Superior temporal gyrus (tissue), 1 donor: ENCODE data around the gene PARPBP.
"Not testable (repeated sequence)": the region's sequence is repeated elsewhere in the genome, so short reads cannot be mapped to it uniquely, and the experiment has no call there.

Source experiments
- DNase-seq: peaks from one replicate; pipeline ENCODE4 v3.0.0-alpha.2; 2016; ENCODE audit errors: extremely low spot score

The PARPBP gene

DNA sequence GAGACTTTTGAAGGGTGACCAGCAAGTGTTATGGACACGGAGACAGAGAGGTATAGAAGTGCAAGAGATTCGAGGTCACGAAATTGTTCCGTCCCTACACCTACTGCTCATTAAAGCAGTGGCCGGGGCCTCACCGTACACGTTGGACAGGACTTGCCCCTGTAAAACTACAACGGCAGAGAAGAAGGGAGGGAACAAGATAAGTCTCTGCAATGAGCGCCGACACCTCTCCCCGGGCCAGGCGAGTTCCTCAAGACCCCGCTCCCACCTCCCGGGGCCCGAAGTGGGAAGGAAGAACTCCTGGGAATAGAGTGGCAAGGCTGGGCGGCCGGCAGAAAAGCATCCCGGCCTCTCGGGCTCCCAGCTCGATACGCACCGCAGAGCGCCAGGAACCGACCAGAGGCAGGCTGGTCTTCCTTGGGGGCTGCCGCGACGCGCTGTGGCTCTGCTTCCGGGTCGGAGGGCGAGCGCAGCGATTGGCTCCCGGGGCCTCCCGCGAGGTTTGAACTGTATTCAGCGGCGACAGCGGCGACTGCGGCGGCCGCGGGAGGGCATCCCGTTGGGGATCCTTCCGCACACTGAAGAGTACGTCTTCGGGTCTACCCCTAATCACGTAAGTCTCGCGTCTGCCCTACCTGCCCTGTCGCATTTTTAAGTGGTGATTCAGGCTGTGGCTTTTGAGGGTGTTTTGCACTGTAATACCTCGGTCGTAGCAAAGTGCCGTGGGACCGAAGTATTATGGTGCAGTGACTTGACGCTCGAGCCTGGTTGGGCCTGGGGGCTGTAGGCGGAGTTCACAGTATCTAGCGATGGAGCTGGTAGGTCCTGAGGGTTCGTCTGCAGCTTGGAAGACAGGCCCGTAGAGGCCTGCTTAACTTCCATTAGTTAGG, at the start of gene PARPBP, which contains the start of gene NUP37:
PARPBP (plus strand) TSS at position 510 of the 890 bp plus-strand sequence. CDS start 3,706 bp downstream, outside the sequence.
NUP37 (minus strand) TSS at position 441 of the 890 bp plus-strand sequence. CDS start 1,596 bp downstream, outside the sequence.
- peak; percentile 91 for DNase-seq

DNA sequence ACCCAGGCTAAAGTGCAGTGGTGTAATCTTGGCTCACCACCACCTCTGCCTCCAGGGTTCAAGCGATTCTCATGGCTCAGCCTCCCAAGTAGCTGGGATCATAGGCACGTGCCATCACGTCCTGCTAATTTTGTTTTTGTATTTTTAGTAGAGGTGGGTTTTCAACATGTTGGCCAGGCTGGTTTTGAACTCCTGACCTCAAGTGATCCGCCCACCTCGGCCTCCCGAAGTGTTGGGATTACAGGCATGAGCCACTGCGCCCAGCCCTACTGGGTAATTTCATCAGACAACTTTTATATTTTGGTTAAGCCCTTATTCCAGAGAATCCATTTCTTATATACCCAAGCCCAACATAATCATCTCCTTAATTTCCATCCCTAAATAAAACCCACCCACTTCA, 47.9 kb upstream of the PARPBP start:
- DNase-seq: not testable (repeated sequence)

DNA sequence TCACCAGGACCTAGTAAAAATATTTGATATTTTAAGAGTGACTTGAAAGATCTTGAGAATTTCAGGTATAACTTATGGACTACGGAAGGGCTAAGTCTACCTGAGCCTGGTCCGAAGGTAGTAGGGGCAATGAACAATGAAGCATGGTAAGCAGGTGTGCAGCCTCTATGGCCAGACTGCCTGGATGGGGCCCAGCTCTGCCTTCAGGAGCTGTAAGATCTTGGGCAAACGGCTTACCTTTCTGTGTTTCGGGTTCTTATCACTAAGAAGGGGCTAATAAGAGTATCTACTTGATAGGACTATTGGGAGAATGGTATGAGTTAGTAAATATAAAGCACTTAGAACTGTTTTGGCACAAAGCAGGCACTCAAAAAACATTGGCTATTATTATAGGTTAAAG, 39.1 kb upstream of the PARPBP start:
- no peak for DNase-seq

DNA sequence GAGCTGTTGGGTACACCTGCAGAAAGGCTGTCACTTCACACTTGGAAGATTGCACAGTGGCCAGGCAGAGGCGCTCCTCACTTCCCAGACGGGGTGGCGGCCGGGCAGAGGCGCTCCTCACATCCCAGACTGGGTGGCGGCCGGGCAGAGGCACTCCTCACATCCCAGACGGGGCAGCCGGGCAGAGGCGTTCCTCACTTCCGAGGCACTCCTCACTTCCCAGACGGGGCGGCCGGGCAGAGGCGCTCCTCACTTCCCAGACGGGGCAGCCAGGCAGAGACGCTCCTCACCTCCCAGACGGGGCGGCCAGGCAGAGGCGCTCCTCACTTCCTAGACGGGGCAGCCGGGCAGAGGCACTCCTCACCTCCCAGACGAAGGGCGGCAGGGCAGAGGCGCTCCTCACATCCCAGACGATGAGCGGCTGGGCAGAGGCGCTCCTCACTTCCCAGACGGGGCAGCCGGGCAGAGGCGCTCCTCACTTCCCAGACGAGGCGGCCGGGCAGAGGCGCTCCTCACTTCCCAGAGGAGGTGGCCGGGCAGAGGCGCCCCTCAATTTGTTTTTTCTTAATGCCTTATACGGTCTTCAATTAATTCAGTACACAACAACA, 30.7 kb upstream of the PARPBP start:
- not testable (repeated sequence) for DNase-seq

- DNase-seq: no peak
Measured at GRCh38 chr12:102093319-102093718, 26.7 kb upstream of the PARPBP start.

GRCh38 chr12:102095677-102096263, 24.2 kb upstream of the PARPBP start:
- peak; percentile 72 for DNase-seq

GRCh38 chr12:102096855-102097254, 23.1 kb upstream of the PARPBP start:
- DNase-seq: no peak

DNA sequence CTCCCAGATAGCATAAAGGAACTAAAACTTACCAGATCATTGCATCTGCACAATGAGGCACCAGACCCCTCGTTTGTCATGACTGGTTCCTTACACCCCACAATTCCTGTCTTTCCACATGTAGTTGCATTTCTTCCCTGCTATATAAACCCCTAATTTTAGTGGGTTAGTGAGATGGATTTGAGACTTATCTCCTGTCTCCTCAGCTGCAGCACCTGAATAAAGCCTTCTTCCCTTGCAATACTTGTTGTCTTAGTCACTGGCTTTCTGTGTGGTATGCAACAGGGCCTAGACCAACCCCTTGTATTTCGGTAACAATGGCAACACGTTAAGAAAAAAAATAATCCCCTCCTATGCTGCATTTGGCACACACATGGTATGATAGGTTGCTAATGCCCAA, 13.1 kb upstream of the PARPBP start:
- DNase-seq: no peak

DNA sequence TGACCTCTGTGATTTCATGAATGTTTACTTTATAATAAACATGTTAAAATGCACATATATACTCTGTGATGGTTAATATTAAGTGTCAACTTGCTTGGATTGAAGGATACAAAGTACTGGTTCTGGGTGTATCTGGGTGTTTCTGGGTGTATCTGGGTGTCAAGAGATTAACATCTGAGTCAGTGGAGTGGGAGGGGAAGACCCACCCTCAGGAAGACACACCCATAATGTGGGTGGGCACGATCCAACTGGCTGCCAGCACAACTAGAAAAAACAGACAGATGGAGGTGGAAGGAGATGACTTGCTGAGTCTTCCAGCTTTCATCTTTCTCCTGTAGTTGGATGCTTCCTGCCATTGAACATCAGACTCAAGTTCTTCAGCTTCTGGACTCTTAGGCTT, 12.0 kb upstream of the PARPBP start:
- no peak for DNase-seq

GRCh38 chr12:102110782-102111181, 9.2 kb upstream of the PARPBP start:
- no peak for DNase-seq

DNA sequence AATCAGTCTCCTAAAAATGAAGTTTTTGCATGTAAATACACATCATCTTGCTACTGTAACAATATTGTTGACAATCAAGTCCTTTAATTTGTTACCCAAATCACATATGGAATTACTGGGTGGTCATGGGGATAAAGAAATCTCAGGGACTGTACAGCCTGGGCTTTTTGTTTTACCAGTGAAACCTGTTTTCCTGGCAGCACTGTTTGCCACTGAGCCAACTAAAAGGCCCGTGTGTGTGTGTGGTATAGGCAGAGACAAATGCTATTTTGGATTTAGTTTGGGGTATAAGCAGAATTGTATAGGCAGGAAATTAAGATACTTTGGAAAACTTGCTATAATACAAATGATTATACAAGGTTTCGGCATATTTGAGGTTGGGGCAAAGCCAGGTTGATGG, 5.8 kb upstream of the PARPBP start:
- no peak for DNase-seq

- no peak for DNase-seq
Measured at GRCh38 chr12:102116392-102116791, 3.6 kb upstream of the PARPBP start.

DNA sequence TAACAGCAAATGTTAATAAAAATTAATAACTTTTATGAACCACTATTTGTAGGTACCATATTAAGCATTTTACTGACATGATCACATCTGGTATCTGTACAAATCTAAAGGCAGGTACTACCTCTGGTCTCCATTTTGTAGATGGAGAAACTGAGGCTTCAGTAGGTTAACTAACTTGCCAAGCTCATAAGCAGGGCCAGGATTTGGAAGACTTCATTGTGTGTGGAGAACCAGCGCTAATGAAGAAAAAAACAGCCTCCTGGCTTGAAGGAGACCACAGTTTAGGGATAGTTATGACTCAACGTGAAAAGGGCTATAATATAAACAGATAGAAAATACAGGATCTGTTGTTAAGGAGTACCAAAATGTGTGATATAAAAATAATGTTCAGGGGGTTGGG, 1.1 kb upstream of the PARPBP start:
- DNase-seq: no peak

GRCh38 chr12:102120564-102120873, 536 bp downstream of the PARPBP start:
- no peak for DNase-seq

DNA sequence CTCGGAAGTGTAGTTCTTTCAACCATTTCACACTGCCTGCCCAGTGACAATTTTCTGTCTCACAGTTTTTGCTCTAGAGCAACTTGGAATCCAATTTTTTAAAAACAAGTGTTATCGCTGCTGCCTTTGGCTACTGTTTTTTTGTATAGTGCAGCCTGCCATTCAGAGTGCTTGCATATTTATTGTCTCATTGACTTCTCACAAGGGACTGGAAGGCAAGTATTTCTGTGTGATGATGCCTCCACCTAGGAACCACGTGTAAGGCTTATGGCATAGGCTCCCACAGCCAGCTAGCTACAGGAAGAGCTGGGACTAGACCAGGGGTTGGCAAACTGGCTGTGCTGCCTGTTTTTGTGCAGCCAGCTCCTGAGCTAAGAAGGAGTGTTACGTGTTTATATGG, 903 bp downstream of the PARPBP start:
- DNase-seq: no peak

DNA sequence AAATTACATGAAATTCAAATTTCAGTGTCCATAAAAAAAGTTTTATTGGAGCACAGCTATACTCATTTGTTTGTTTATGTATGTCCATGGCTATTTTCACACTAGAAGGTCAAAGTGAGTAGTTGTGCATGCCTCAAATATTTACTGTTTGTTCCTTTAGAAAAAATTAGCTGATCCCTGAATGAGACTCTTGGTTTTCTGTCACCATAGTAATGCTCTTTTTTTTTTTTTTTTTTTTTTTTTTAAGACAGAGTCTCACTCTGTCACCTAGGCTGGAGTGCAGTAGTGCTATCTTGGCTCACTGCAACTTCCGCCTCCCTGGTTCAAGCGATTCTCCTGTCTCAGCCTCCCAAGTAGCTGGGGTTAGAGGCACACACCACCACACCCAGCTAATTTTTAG, 1.3 kb downstream of the PARPBP start:
- DNase-seq: not testable (repeated sequence)

DNA sequence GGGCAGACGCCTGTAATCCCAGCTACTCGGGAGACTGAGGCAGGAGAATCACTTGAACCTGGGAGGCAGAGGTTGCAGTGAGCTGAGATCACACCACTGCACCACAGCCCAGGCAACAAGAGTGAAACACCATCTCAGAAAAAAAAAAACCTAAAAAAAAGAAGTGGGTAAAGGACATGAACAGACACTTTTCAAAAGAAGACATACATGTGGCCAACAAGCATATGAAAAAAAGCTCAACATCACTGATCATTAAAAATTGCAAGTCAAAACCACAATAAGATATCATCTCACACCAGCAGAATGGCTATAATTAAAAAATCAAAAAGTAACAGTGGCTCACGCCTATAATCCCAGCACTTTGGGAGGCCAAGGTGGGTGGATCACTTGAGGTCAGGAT, 10.7 kb downstream of the PARPBP start:
- DNase-seq: not testable (repeated sequence)

- not testable (repeated sequence) for DNase-seq
Measured at GRCh38 chr12:102131442-102131841, 11.5 kb downstream of the PARPBP start.

GRCh38 chr12:102137619-102138018, 17.6 kb downstream of the PARPBP start:
- DNase-seq: not testable (repeated sequence)

- DNase-seq: not testable (repeated sequence)
Measured at GRCh38 chr12:102142866-102143373, 22.9 kb downstream of the PARPBP start.

DNA sequence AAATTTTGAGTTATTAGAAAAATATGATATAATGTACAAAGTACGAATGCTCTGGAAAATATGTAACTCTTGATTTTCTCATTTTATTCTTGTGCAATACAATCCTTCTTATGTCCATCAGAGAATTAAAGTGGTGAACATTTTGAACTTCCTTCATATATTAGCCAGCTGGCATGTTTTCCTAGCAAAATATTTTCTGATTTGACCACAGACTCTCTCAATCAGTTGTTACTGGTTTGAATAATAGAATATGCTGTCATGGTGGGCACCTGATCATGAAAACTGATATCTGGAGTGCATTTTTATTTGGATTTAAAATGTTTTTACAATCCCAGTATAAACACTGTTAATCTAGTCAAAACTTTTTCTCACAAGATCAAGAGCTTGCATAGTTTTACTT, 24.2 kb downstream of the PARPBP start:
- DNase-seq: no peak

GRCh38 chr12:102147062-102147587, 27.1 kb downstream of the PARPBP start:
- not testable (repeated sequence) for DNase-seq
